Mesenchymal stem cell (in vitro differentiated cells and primary cell): ENCODE data around the gene CTBP2.

Experiments used
- DNase-seq: peaks from one replicate; pipeline ENCODE4 v3.0.0-alpha.2; 2013
- H2AFZ ChIP-seq: one replicate; pipeline ENCODE4 v1.6.1; 2013; ENCODE audit warnings: low read depth, mild to moderate bottlenecking, control low read depth, inconsistent platforms, low read length, moderate library complexity
- H2AK5ac ChIP-seq: 2 replicates; pipeline ENCODE4 v1.6.1; 2013; ENCODE audit warnings: low read length, moderate library complexity, mild to moderate bottlenecking, inconsistent platforms; ENCODE audit not compliant: severe bottlenecking
- H2BK120ac ChIP-seq: one replicate; pipeline ENCODE4 v1.6.1; 2013; ENCODE audit warnings: low read depth, mild to moderate bottlenecking, inconsistent platforms, low read length, moderate library complexity
- H2BK12ac ChIP-seq, 2 experiments: one replicate each; pipeline ENCODE4 v1.6.1; 2013; ENCODE audit warnings: inconsistent platforms in 2 of 2, low read length in 2 of 2, mild to moderate bottlenecking in 2 of 2, moderate library complexity in 2 of 2, control low read depth in 1 of 2
- H2BK15ac ChIP-seq: one replicate; pipeline ENCODE4 v1.6.1; 2013; ENCODE audit warnings: mild to moderate bottlenecking, low read depth, inconsistent platforms; ENCODE audit not compliant: poor library complexity, severe bottlenecking
- H2BK5ac ChIP-seq: 2 replicates; pipeline ENCODE4 v1.6.1; 2013; ENCODE audit warnings: low read depth, mild to moderate bottlenecking, low read length, control low read depth, inconsistent platforms; ENCODE audit not compliant: poor library complexity, severe bottlenecking
- H3K14ac ChIP-seq, 2 experiments: one replicate each; pipeline ENCODE4 v1.6.1; 2013; ENCODE audit warnings: inconsistent platforms in 2 of 2, low read length in 2 of 2, control low read depth in 1 of 2, mild to moderate bottlenecking in 1 of 2, moderate library complexity in 1 of 2
- H3K18ac ChIP-seq, 2 experiments: one replicate each; pipeline ENCODE4 v1.6.1; 2013; ENCODE audit warnings: inconsistent platforms in 2 of 2, low read length in 2 of 2, control low read depth in 1 of 2, low read depth in 1 of 2, mild to moderate bottlenecking in 1 of 2
- H3K23ac ChIP-seq, 2 experiments: one replicate each; pipeline ENCODE4 v1.6.1; 2013; ENCODE audit warnings: inconsistent platforms in 2 of 2, low read length in 2 of 2, mild to moderate bottlenecking in 2 of 2, moderate library complexity in 2 of 2, control low read depth in 1 of 2
- H3K27ac ChIP-seq: 2 replicates; pipeline ENCODE4 v1.5.1; 2013; ENCODE audit warnings: mild to moderate bottlenecking, moderate library complexity, low read length, control low read depth, inconsistent platforms; ENCODE audit not compliant: poor library complexity, severe bottlenecking
- H3K27me3 ChIP-seq, 2 experiments: 2 replicates each; pipeline versions ENCODE4 v1.6.1 to v1.7.0; 2013; ENCODE audit warnings: low read length in 2 of 2, mild to moderate bottlenecking in 2 of 2, moderate library complexity in 2 of 2, control low read depth in 1 of 2, inconsistent platforms in 1 of 2; ENCODE audit not compliant: control insufficient read depth in 1 of 2, insufficient read depth in 1 of 2
- H3K36me3 ChIP-seq, 2 experiments: 2 replicates each; pipeline versions ENCODE4 v1.6.1 to v1.7.0; 2013; ENCODE audit warnings: low read length in 2 of 2, control low read depth in 1 of 2, inconsistent platforms in 1 of 2, low read depth in 1 of 2, mild to moderate bottlenecking in 1 of 2; ENCODE audit not compliant: insufficient read depth in 2 of 2, control insufficient read depth in 1 of 2
- H3K4ac ChIP-seq, 2 experiments: one replicate each; pipeline ENCODE4 v1.6.1; 2013; ENCODE audit warnings: inconsistent platforms in 2 of 2, low read length in 2 of 2, mild to moderate bottlenecking in 2 of 2, moderate library complexity in 2 of 2, control low read depth in 1 of 2, low read depth in 1 of 2
- H3K4me1 ChIP-seq: 2 replicates; pipeline ENCODE4 v1.6.1; 2013; ENCODE audit warnings: low read depth, low read length, control low read depth; ENCODE audit not compliant: control insufficient read depth, insufficient read depth
- H3K4me2 ChIP-seq: 2 replicates; pipeline ENCODE4 v1.6.1; 2013; ENCODE audit warnings: low read length, mild to moderate bottlenecking, inconsistent platforms; ENCODE audit not compliant: poor library complexity, severe bottlenecking
- H3K4me3 ChIP-seq, 2 experiments: 2 replicates each; pipeline versions ENCODE4 v1.5.1 to v1.7.0; 2013; ENCODE audit warnings: low read length in 2 of 2, mild to moderate bottlenecking in 2 of 2, control low read depth in 1 of 2, low read depth in 1 of 2; ENCODE audit not compliant: insufficient read depth in 1 of 2
- H3K79me1 ChIP-seq: replicated peaks from 2 replicates; pipeline ENCODE4 v1.6.1; 2013; ENCODE audit warnings: mild to moderate bottlenecking, control low read depth, low read length, inconsistent platforms; ENCODE audit not compliant: poor library complexity, severe bottlenecking
- H3K9ac ChIP-seq: 2 replicates; pipeline ENCODE4 v1.7.0; 2013; ENCODE audit warnings: mild to moderate bottlenecking, low read length, moderate library complexity
- H3K9me3 ChIP-seq: 2 replicates; pipeline ENCODE4 v1.7.0; 2013; ENCODE audit warnings: mild to moderate bottlenecking, low read length; ENCODE audit not compliant: control insufficient read depth
- H4K8ac ChIP-seq: one replicate; pipeline ENCODE4 v1.6.1; 2013; ENCODE audit warnings: inconsistent platforms, mild to moderate bottlenecking, low read length, moderate library complexity
- H4K91ac ChIP-seq: one replicate; pipeline ENCODE4 v1.6.1; 2013; ENCODE audit warnings: mild to moderate bottlenecking, low read length, inconsistent platforms
- WGBS: methylation state at CpG from one replicate; pipeline ENCODE4 v1.1.7; 2013; ENCODE audit warnings: mixed read lengths; 5-methylcytosine and 5-hydroxymethylcytosine counted together

Gene CTBP2

DNA sequence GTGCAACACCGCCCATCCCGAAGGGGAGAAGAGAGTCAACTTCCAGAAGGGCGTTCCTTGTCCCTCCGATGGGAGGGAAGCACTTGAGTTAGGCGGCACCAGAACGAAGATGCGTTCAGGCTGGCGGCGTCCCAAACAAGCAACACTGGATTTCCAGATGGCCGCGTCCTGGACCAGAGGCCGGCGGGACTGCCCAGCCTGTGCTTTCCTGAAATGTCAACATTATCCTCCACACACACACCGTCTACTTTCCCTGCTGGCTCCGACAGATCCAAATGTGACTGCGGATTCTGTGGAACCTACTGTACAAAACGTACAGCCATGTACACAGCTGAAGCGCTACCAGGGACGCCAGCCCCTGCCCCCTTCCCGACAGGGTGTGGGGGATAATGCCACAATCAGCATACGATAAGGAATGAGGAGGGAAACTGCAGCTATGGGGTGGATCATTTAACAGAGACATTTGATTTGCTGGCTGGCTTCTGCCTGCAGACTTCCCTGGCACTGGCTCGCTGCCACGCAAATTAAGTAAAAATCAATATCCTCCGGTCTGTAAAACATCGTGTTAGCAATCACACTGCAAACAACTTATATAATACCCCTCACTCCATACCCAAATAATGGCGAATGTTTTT is 136.4 kb downstream of the CTBP2 start:
- no peak overlapping the region for H3K18ac ChIP-seq
- peak overlapping the region; percentile 39 for H3K9ac ChIP-seq
- no peak overlapping the region for H2AFZ ChIP-seq
- H2BK12ac ChIP-seq, result no peak overlapping the region
- H2BK15ac ChIP-seq, result no peak overlapping the region
- no peaks in the 10 kb centered on the region for H3K27me3 ChIP-seq
- 90% methylated on average over 25 of the region's 26 CpGs for WGBS
- no peaks in the 10 kb centered on the region for H3K9me3 ChIP-seq
- peak overlapping the region in 1 of 2 experiments; percentile 32 for H3K4me3 ChIP-seq
- no peak overlapping the region for H2BK5ac ChIP-seq
- H2AK5ac ChIP-seq, result no peak overlapping the region
- peaks cover 69% of the 10 kb centered on the region for H3K79me1 ChIP-seq
- H4K8ac ChIP-seq, result no peak overlapping the region
- no peak overlapping the region for H3K4me2 ChIP-seq
- H4K91ac ChIP-seq, result no peak overlapping the region
- no peak overlapping the region for H3K27ac ChIP-seq
- peaks cover 26 to 63% of the 10 kb centered on the region in 2 experiments for H3K36me3 ChIP-seq
- H3K4me1 ChIP-seq, result peaks cover 28% of the 10 kb centered on the region
- no peak overlapping the region for H3K23ac ChIP-seq
- no peak for DNase-seq
- no peak overlapping the region for H2BK120ac ChIP-seq
- no peak overlapping the region for H3K4ac ChIP-seq
- H3K14ac ChIP-seq, result peak overlapping the region in 1 of 2 experiments; percentile 35

DNA sequence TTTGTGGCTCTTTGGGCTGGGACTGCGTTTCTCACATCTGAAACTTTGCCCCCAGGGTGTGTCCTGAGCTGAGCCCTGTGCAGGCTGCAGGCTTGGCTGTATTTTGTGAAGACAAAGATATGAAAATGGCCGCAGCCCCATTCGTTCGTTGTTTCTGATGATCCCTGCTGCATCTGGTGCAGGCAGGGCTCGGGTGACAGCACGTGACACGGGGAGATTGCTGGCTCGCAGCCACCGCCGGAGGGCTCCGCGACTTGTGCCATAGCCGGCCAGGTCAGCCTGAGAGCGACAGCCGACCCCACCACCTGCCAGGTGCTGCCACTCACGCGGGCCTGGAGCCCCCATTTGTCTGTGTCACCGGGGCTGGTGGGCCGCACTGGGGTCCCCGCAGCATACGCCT is 137.1 kb downstream of the CTBP2 start:
- no peak for DNase-seq
- H3K14ac ChIP-seq, result no peak overlapping the region
- WGBS, result 95% methylated on average over 21 of the region's 21 CpGs
- H3K4me3 ChIP-seq, result no peak overlapping the region
- H3K9ac ChIP-seq, result peak overlapping the region; percentile 39
- peaks cover 26 to 65% of the 10 kb centered on the region in 2 experiments for H3K36me3 ChIP-seq
- H2BK15ac ChIP-seq, result no peak overlapping the region
- no peak overlapping the region for H4K91ac ChIP-seq
- no peak overlapping the region for H3K4ac ChIP-seq
- no peak overlapping the region for H2BK120ac ChIP-seq
- no peak overlapping the region for H2AFZ ChIP-seq
- no peak overlapping the region for H3K18ac ChIP-seq
- H3K23ac ChIP-seq, result no peak overlapping the region
- no peak overlapping the region for H2AK5ac ChIP-seq
- H3K27ac ChIP-seq, result no peak overlapping the region
- no peak overlapping the region for H2BK5ac ChIP-seq
- H3K79me1 ChIP-seq, result peaks cover 74% of the 10 kb centered on the region
- no peak overlapping the region for H2BK12ac ChIP-seq
- H3K9me3 ChIP-seq, result no peaks in the 10 kb centered on the region
- H3K27me3 ChIP-seq, result no peaks in the 10 kb centered on the region
- no peak overlapping the region for H3K4me2 ChIP-seq
- no peak overlapping the region for H4K8ac ChIP-seq
- H3K4me1 ChIP-seq, result peaks cover 29% of the 10 kb centered on the region

DNA sequence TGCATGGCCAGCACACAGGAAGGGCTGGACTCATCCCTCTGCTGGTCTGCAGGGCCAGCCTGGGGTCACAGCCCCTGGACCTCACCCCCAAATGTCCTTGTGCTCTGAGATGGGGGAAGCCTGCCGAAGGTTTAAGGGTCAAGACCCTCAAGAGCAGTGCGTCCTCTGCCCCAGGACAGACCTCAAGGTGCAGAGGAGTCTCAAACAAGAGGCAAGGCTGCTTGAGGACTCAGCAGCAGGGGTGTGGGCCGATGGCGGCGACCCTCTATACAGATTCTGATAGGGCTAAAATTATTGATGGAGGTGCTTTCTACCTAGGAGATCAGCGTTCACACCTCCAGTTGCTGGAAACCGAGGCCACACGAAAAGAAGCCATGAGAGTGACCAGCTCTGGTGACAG is 137.7 kb downstream of the CTBP2 start:
- Histone ChIP-seq H3K4me3 (no peak overlapping the region), H2BK120ac (no peak overlapping the region), H3K9me3 (no peaks in the 10 kb centered on the region), H4K91ac (no peak overlapping the region), H3K14ac (no peak overlapping the region), H2BK12ac (no peak overlapping the region), H3K18ac (no peak overlapping the region), H3K4me2 (no peak overlapping the region), H3K4ac (no peak overlapping the region), H2AFZ (no peak overlapping the region), H3K9ac (no peak overlapping the region), H2BK15ac (no peak overlapping the region), H3K27ac (no peak overlapping the region), H3K79me1 (peaks cover 72% of the 10 kb centered on the region), H2AK5ac (no peak overlapping the region), H2BK5ac (no peak overlapping the region), H3K27me3 (no peaks in the 10 kb centered on the region), H3K23ac (no peak overlapping the region), H3K36me3 (peaks cover 26 to 61% of the 10 kb centered on the region in 2 experiments), H3K4me1 (peaks cover 34% of the 10 kb centered on the region), H4K8ac (no peak overlapping the region)
- no peak for DNase-seq
- 99% methylated on average over 8 of the region's 8 CpGs for WGBS

DNA sequence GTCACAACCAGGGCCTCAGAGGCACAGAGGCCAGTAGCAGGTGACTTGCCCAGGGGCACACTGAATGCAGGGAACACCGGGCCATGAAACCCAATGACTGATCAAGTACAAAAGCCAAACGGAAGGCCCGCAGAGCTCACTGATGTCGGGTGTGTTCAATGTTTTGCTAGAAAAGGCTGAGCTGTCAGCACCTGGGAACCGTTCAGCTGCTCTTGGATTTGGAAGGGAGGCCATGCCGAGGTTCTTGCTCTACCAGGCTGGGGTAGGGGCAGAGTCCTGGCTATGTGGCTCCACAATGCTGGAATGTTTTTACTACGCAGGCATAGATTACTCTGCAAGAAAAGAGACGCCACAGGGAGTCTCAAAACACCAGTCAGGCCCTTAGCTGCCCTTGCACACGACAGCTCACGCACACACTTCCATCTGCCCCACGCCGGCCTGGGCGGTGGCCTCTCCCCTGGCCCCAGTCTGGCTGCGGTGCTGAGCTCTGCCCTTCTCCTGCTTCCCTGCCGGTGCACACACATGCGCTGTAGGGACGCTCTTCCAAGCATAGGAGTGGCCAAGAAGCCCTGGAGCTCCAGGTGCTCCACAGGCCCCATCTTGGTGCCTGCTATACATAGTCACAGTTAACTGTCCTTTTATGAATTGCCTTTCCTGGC is 138.5 kb downstream of the CTBP2 start:
- Histone ChIP-seq H2BK15ac (no peak overlapping the region), H3K4ac (no peak overlapping the region), H2BK12ac (no peak overlapping the region), H3K36me3 (peaks cover 23 to 57% of the 10 kb centered on the region in 2 experiments), H3K14ac (no peak overlapping the region), H3K4me2 (no peak overlapping the region), H3K79me1 (peaks cover 72% of the 10 kb centered on the region), H3K23ac (peak overlapping the region in 1 of 2 experiments; percentile 23), H3K4me1 (peaks cover 40% of the 10 kb centered on the region), H3K4me3 (no peak overlapping the region), H3K18ac (peak overlapping the region in 1 of 2 experiments; percentile 38), H2AFZ (no peak overlapping the region), H3K27me3 (no peaks in the 10 kb centered on the region), H3K9me3 (no peaks in the 10 kb centered on the region), H3K9ac (no peak overlapping the region), H3K27ac (peak overlapping the region; percentile 19), H4K91ac (no peak overlapping the region), H2AK5ac (no peak overlapping the region), H2BK120ac (no peak overlapping the region), H4K8ac (no peak overlapping the region), H2BK5ac (no peak overlapping the region)
- DNase-seq, result no peak
- WGBS, result 93% methylated on average over 17 of the region's 17 CpGs
